Smooth muscle cell (in vitro differentiated cells): Measurements from ENCODE around the gene PAX3. TPM values are rescaled to one million over a fixed set of nuclear protein-coding genes. Genes with fewer than 3 reads are reported as not detected.

ENCODE experiments used
- DNase-seq: peaks from one replicate; lab custom pipeline; 2025; ENCODE audit not compliant: unreplicated experiment; lab: John Stamatoyannopoulos, UW
- H2AFZ ChIP-seq: fragments of 200-600 bp; sonication (generic); 2 replicates; pipeline ENCODE4 v1.6.0; 2016; ENCODE audit warnings: antibody characterized with exemption, low read depth, mild to moderate bottlenecking
- H3F3A ChIP-seq: fragments of 200-600 bp; sonication (generic); 2 replicates; pipeline ENCODE4 v1.6.0; 2017; ENCODE audit warnings: antibody characterized with exemption, low read depth
- H3K27ac ChIP-seq: fragments of 200-600 bp; sonication (generic); 2 replicates; pipeline ENCODE4 v1.5.1; 2016; ENCODE audit warnings: low read depth, mild to moderate bottlenecking
- H3K27me3 ChIP-seq: fragments of 200-600 bp; sonication (generic); 2 replicates; pipeline ENCODE4 v1.6.1; 2016; ENCODE audit warnings: low read depth, mild to moderate bottlenecking
- H3K36me3 ChIP-seq: fragments of 200-600 bp; sonication (generic); 2 replicates; pipeline ENCODE4 v1.5.1; 2016; ENCODE audit warnings: low read depth
- H3K4me1 ChIP-seq: fragments of 200-600 bp; sonication (generic); 2 replicates; pipeline ENCODE4 v1.5.1; 2016; ENCODE audit warnings: low read depth
- H3K4me2 ChIP-seq: fragments of 200-600 bp; sonication (generic); 2 replicates; pipeline ENCODE4 v1.6.0; 2016; ENCODE audit warnings: mild to moderate bottlenecking
- H3K4me3 ChIP-seq: fragments of 200-600 bp; sonication (generic); 2 replicates; pipeline ENCODE4 v1.5.1; 2016; ENCODE audit warnings: mild to moderate bottlenecking
- H3K79me2 ChIP-seq: fragments of 200-600 bp; sonication (generic); 2 replicates; pipeline ENCODE4 v1.6.0; 2016; ENCODE audit warnings: low read depth, mild to moderate bottlenecking
- H3K9ac ChIP-seq: fragments of 200-600 bp; sonication (generic); 2 replicates; pipeline ENCODE4 v1.6.0; 2016; ENCODE audit warnings: low read depth
- H3K9me3 ChIP-seq: fragments of 200-600 bp; sonication (generic); replicated peaks from 2 replicates; pipeline ENCODE4 v1.5.1; 2016; ENCODE audit warnings: low read depth
- H4K20me1 ChIP-seq: fragments of 200-600 bp; sonication (generic); 2 replicates; pipeline ENCODE4 v1.6.0; 2016; ENCODE audit warnings: low read depth
- WGBS: methylation state at CpG from one replicate; pipeline ENCODE4 v1.1.7; 2016; ENCODE audit warnings: low lambda C conversion rate; 5-methylcytosine and 5-hydroxymethylcytosine counted together
- polyA plus RNA-seq: library from polyadenylated mRNA; unstranded; fragments of >200 nt; fragmentation: Nextera tagmentation; extraction: Ambion mirVana; gene quantifications from 2 replicates; pipeline ENCODE4 v1.2.1, GENCODE V29; 2016
- total RNA-seq: library from RNA; depleted of rRNA; stranded (reverse); fragments of >200 nt; gene quantifications from 2 replicates; pipeline ENCODE4 v1.2.3, GENCODE V29; 2014
- TF ChIP-seq, protein P1 (sequence below): fragments of 200-600 bp; sonication (generic); IDR thresholded peaks from 2 replicates; pipeline ENCODE4 v1.5.1; 2017; ENCODE audit warnings: borderline replicate concordance, mild to moderate bottlenecking, antibody characterized with exemption; ENCODE audit not compliant: insufficient read depth, poor library complexity, severe bottlenecking

Gene PAX3
- total and polyA plus RNA-seq, 2 experiments from 2014 or later, result 0.94 TPM; not detected in 1

DNA sequence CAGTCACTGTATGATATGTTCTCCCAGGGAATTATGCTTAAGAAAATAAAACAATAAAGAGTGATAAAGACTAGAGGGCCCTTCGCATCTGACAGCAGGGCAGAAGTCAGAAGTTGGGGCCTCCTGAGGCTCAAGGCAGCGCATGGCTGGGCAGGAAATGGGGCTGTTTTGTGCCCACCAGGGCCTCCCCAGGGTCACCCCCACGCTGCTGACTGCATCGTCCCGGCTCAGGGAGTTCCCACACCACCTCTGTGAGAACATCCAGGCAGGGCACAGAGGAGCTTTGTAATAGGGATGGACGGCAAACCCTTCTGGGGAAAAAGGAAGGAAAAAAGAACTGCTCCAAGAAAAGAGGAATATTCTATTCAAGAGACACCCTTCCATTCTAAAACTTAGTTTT is 41.2 kb downstream of the PAX3 start:
- no peaks in the 10 kb centered on the region for H3K9me3 ChIP-seq
- WGBS, result 70% methylated on average over 6 of the region's 6 CpGs
- TF ChIP-seq, protein P1, sequence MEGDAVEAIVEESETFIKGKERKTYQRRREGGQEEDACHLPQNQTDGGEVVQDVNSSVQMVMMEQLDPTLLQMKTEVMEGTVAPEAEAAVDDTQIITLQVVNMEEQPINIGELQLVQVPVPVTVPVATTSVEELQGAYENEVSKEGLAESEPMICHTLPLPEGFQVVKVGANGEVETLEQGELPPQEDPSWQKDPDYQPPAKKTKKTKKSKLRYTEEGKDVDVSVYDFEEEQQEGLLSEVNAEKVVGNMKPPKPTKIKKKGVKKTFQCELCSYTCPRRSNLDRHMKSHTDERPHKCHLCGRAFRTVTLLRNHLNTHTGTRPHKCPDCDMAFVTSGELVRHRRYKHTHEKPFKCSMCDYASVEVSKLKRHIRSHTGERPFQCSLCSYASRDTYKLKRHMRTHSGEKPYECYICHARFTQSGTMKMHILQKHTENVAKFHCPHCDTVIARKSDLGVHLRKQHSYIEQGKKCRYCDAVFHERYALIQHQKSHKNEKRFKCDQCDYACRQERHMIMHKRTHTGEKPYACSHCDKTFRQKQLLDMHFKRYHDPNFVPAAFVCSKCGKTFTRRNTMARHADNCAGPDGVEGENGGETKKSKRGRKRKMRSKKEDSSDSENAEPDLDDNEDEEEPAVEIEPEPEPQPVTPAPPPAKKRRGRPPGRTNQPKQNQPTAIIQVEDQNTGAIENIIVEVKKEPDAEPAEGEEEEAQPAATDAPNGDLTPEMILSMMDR, result no peak

DNA sequence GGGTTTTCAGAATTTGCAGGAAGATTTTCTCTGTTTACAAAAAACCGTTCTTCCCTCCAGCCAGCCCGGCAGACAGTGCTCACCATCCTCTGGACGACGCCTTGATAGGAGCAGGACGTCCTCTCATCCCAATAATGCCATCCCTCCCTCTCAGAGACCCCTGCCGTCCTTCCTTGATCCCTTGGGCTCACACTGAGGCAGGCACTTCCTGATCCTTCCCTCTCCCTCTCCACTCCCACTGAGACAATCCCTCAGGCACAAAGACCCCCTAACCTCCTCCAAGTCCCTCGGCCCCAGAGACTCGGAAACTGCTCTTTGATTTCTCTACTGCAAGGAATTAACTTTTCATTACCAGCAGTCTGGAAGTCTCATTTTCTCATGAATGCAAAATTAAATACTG is 42.5 kb downstream of the PAX3 start:
- H2AFZ ChIP-seq, result no peak overlapping the region
- no peak overlapping the region for H3K4me3 ChIP-seq
- no peaks in the 10 kb centered on the region for H3K36me3 ChIP-seq
- 59% methylated on average over 4 of the region's 8 CpGs for WGBS
- H3K9me3 ChIP-seq, result no peaks in the 10 kb centered on the region
- H3K27ac ChIP-seq, result no peak overlapping the region
- H3K4me2 ChIP-seq, result no peak overlapping the region
- no peaks in the 10 kb centered on the region for H3F3A ChIP-seq
- H4K20me1 ChIP-seq, result no peaks in the 10 kb centered on the region
- DNase-seq, result no peak
- H3K79me2 ChIP-seq, result no peaks in the 10 kb centered on the region
- TF ChIP-seq, protein P1, result no peak
- peaks cover 6% of the 10 kb centered on the region for H3K27me3 ChIP-seq
- no peak overlapping the region for H3K9ac ChIP-seq
- H3K4me1 ChIP-seq, result peaks cover 22% of the 10 kb centered on the region

More for the DNA sequence above, 41.2 kb downstream of the PAX3 start:
- H3K27me3 ChIP-seq, result peaks cover 6% of the 10 kb centered on the region
- no peaks in the 10 kb centered on the region for H3K79me2 ChIP-seq
- DNase-seq, result no peak
- no peak overlapping the region for H2AFZ ChIP-seq
- H3K27ac ChIP-seq, result no peak overlapping the region
- no peaks in the 10 kb centered on the region for H3F3A ChIP-seq
- no peaks in the 10 kb centered on the region for H3K36me3 ChIP-seq
- H4K20me1 ChIP-seq, result no peaks in the 10 kb centered on the region
- no peak overlapping the region for H3K4me3 ChIP-seq
- H3K4me1 ChIP-seq, result peaks cover 22% of the 10 kb centered on the region
- no peak overlapping the region for H3K9ac ChIP-seq
- no peak overlapping the region for H3K4me2 ChIP-seq

DNA sequence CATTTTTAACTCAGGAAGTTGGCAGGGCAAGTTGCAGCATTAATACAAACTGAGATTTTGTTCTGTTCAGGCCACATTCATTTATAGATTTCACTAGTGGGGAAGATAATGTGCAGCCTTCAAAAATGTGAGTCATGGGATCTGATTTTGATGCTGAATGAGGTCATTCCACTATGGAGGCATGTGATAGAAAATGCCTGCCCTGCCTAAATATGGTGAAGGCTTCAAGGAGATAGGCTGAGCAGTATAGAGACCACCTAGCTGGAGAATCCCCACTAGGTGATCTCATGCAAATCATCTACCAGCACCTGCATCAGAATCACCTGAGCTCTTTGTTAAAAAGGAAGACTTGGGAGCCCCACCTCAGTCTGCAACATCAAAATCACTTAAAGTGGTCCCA is 43.7 kb downstream of the PAX3 start:
- Histone ChIP-seq H3K9ac (no peak overlapping the region), H3K4me3 (no peak overlapping the region), H4K20me1 (no peaks in the 10 kb centered on the region), H3K27ac (no peak overlapping the region), H3K36me3 (no peaks in the 10 kb centered on the region), H2AFZ (no peak overlapping the region), H3K9me3 (no peaks in the 10 kb centered on the region), H3K79me2 (no peaks in the 10 kb centered on the region), H3K4me2 (no peak overlapping the region), H3K27me3 (peaks cover 6% of the 10 kb centered on the region), H3K4me1 (peaks cover 22% of the 10 kb centered on the region), H3F3A (no peaks in the 10 kb centered on the region)
- TF ChIP-seq, protein P1, result no peak
- no peak for DNase-seq

DNA sequence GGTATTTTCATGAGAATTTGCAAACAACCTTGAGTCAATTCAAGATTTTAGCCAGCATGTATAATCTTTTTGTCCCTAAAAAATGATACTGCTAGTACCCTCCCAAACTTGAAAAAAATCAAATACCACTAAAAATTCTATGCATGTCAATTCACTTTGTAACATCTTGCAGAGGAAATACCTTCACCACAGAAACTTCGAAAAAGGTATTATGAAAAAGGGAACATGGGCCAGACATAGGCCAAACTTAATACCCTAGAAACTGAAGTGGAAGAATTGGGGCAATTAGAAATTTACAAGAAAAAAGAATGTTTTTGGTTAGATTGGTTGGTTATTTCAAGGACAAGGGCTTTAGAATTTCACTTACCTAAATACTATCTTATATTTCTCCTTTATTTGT is 48.5 kb downstream of the PAX3 start:
- 0% methylated on average over 1 of the region's 1 CpG for WGBS
- Histone ChIP-seq H3K4me2 (no peak overlapping the region), H4K20me1 (no peaks in the 10 kb centered on the region)

More for the DNA sequence above, 48.5 kb downstream of the PAX3 start:
- Histone ChIP-seq H2AFZ (no peak overlapping the region), H3K9ac (no peak overlapping the region), H3K79me2 (no peaks in the 10 kb centered on the region), H3K4me1 (peaks cover 5% of the 10 kb centered on the region), H3K4me3 (no peak overlapping the region), H3F3A (no peaks in the 10 kb centered on the region), H3K27ac (no peak overlapping the region), H3K36me3 (no peaks in the 10 kb centered on the region), H3K27me3 (peaks cover 32% of the 10 kb centered on the region), H3K9me3 (no peaks in the 10 kb centered on the region)
- TF ChIP-seq, protein P1, result no peak
- DNase-seq, result no peak
